K562 (cell line): Measurements from ENCODE around the gene HEXIM1. TPM values are rescaled to one million over a fixed set of nuclear protein-coding genes. Genes with fewer than 3 reads are reported as not detected.
A peak's percentile ranks its signal among the peaks of the same experiment; 100 is the strongest.

ENCODE experiments used
- ATAC-seq: fragments of 200-7000 bp; cut with Tn5 transposase; 3 replicates; pipeline ENCODE4 v1.9.1; 2020; ENCODE audit warnings: moderate library complexity
- BruUV-seq: library from RNA; stranded (reverse); fragments of 400-500 nt; replicated peaks from 2 replicates; lab custom pipeline; 2021; lab: Mats Ljungman, UMichigan
- CTCF ChIA-PET: fragments of 300-600 bp; formaldehyde crosslinking; extraction: SDS; loops from one replicate; lab custom pipeline; 2021; ENCODE audit warnings: low intra/inter-chr PET ratio; lab: Yijun Ruan, JAX
- POLR2A ChIA-PET: fragments of 300-600, 350-650 bp; sonication (Branson Sonifier 250); formaldehyde crosslinking; extraction: SDS; loops from one replicate; lab custom pipeline; 2021; ENCODE audit warnings: antibody characterized with exemption, inconsistent platforms; lab: Yijun Ruan, JAX
- DNase-seq, 4 experiments: peaks; one replicate each; pipeline versions ENCODE4 v3.0.0 to v3.0.0-alpha.2; 2011 to 2018; ENCODE audit warnings: low spot score in 3 of 4, mixed read lengths in 3 of 4; ENCODE audit errors: extremely low read depth in 1 of 4
- FAIRE-seq: peaks from 2 replicates; lab custom pipeline; 2011; peaks lifted over from hg19 to GRCh38; lab: Jason Lieb, UNC
- H2AFZ ChIP-seq: 2 replicates; pipeline ENCODE4 v1.6.0; 2011; ENCODE audit warnings: low read depth, low read length, control low read depth, inconsistent platforms
- H3K27ac ChIP-seq: fragments of 200-600 bp; 3 replicates; pipeline ENCODE4 v1.8.0; 2011; ENCODE audit warnings: low read depth, mild to moderate bottlenecking, control low read depth, inconsistent platforms, low read length, moderate library complexity, mixed read lengths; ENCODE audit errors: extremely low read depth
- H3K27me3 ChIP-seq, 2 experiments: fragments of 300-600 bp in 1 of 2; 2 replicates in 1 of 2; 3 replicates in 1 of 2; pipeline versions ENCODE4 v1.6.0 to v1.8.0; 2011; ENCODE audit warnings: inconsistent platforms in 2 of 2, low read length in 2 of 2, mild to moderate bottlenecking in 1 of 2, mixed read lengths in 1 of 2, moderate library complexity in 1 of 2; ENCODE audit not compliant: control insufficient read depth in 2 of 2, insufficient read depth in 2 of 2
- H3K36me3 ChIP-seq: fragments of 300-600 bp; 3 replicates; pipeline ENCODE4 v1.8.0; 2011; ENCODE audit warnings: mild to moderate bottlenecking, low read length, inconsistent platforms; ENCODE audit not compliant: control insufficient read depth, insufficient read depth
- H3K4me1 ChIP-seq, 2 experiments: fragments of 200-600 bp in 1 of 2; replicated peaks in 1 of 2; 2 replicates in 1 of 2; 3 replicates in 1 of 2; pipeline versions ENCODE4 v1.5.1 to v1.8.0; 2011; ENCODE audit warnings: inconsistent platforms in 2 of 2, low read length in 2 of 2, mild to moderate bottlenecking in 1 of 2, mixed read lengths in 1 of 2, moderate library complexity in 1 of 2; ENCODE audit not compliant: control insufficient read depth in 2 of 2, insufficient read depth in 2 of 2
- H3K4me2 ChIP-seq: 2 replicates; pipeline ENCODE4 v1.6.1; 2011; ENCODE audit warnings: low read length, control low read depth, inconsistent platforms, mixed read lengths; ENCODE audit not compliant: insufficient read depth
- H3K4me3 ChIP-seq: fragments of 200-600 bp; sonication (generic), shearing (Covaris generic); 2 replicates; pipeline ENCODE4 v1.5.1; 2016; ENCODE audit warnings: control low read depth, inconsistent platforms
- H3K79me2 ChIP-seq: fragments of 200-600 bp; 3 replicates; pipeline ENCODE4 v1.8.0; 2011; ENCODE audit warnings: low read length, inconsistent platforms; ENCODE audit not compliant: control insufficient read depth, insufficient read depth
- H3K9ac ChIP-seq, 2 experiments: 2 replicates each; pipeline versions ENCODE4 v1.6.0 to v1.6.1; 2011; ENCODE audit warnings: low read depth in 2 of 2, low read length in 2 of 2, control low read depth in 1 of 2, inconsistent platforms in 1 of 2, mild to moderate bottlenecking in 1 of 2, mixed read lengths in 1 of 2; ENCODE audit not compliant: insufficient read depth in 1 of 2
- H3K9me1 ChIP-seq: one replicate; pipeline ENCODE4 v1.6.0; 2011; ENCODE audit warnings: inconsistent platforms, mild to moderate bottlenecking, low read length, moderate library complexity; ENCODE audit not compliant: control insufficient read depth, insufficient read depth
- H3K9me3 ChIP-seq: replicated peaks from 2 replicates; pipeline ENCODE4 v1.5.1; 2011; ENCODE audit warnings: low read depth, low read length, inconsistent platforms; ENCODE audit not compliant: control insufficient read depth, insufficient read depth
- H4K20me1 ChIP-seq: replicated peaks from 2 replicates; pipeline ENCODE4 v1.6.1; 2011; ENCODE audit warnings: low read length, inconsistent platforms, mixed read lengths; ENCODE audit not compliant: control insufficient read depth, insufficient read depth
- NFIC ChIP-seq: fragments of 450-650 bp; IDR thresholded peaks from 2 replicates; pipeline ENCODE4 v1.6.1; 2017; ENCODE audit warnings: mild to moderate bottlenecking, inconsistent platforms
- WGBS: fragments of 100-300 bp; shearing (Covaris generic); methylation state at CpG from one replicate; pipeline ENCODE4 v1.1.6; 2016; ENCODE audit warnings: low coverage, mixed read lengths; ENCODE audit not compliant: insufficient coverage; ENCODE audit errors: missing lambda C conversion rate; 5-methylcytosine and 5-hydroxymethylcytosine counted together
- in situ Hi-C: fragments of 300-500 bp; cut with MboI; formaldehyde crosslinking; loops from 4 replicates; pipeline ENCODE4 v1.15.0; 2018; ENCODE audit warnings: inconsistent platforms, mixed read lengths
- intact Hi-C: fragments of 100-400 bp; cut with micrococcal nuclease; formaldehyde crosslinking; loops from 2 replicates; pipeline ENCODE4 v1.14.2; 2022
- polyA plus RNA-seq, 8 experiments: library from polyadenylated mRNA; depleted of rRNA in 4 of 8; stranded (reverse) in 5 of 8; unstranded in 3 of 8; fragments of >200 nt; fragmentation: Nextera tagmentation in 2 of 8; fragmentation: Illumina TruSeq in 1 of 8; extraction: Ambion mirVana in 2 of 8; extraction: Trizol in 1 of 8; gene quantifications; 2 replicates each; pipeline versions ENCODE4 v1.2.1 to v1.2.3, GENCODE V29; 2011 to 2014; ENCODE audit warnings: inconsistent platforms in 1 of 8, missing spikeins in 1 of 8
- total RNA-seq, 7 experiments: library from RNA; depleted of rRNA in 6 of 7; stranded (reverse); fragments of >200 nt in 6 of 7; fragmentation: Illumina TruSeq in 2 of 7; extraction: Trizol in 2 of 7; gene quantifications; 2 replicates each; pipeline versions ENCODE4 v1.2.1 to v1.2.3, GENCODE V29; 2011 to 2021; ENCODE audit warnings: low replicate concordance in 1 of 7
- TF ChIP-seq, protein P1 (sequence below), 2 experiments: fragments of 450-650 bp; IDR thresholded peaks; 2 replicates each; pipeline ENCODE4 v1.6.1; 2016; ENCODE audit warnings: mild to moderate bottlenecking in 2 of 2, borderline replicate concordance in 1 of 2, low read depth in 1 of 2, moderate library complexity in 1 of 2
- TF ChIP-seq, protein P2 (sequence below): sonication (generic); formaldehyde crosslinking; IDR thresholded peaks from 2 replicates; pipeline ENCODE4 v1.8.0; 2023; ENCODE audit warnings: missing genetic modification reagents, mild to moderate bottlenecking, borderline replicate concordance
- TF ChIP-seq, protein P3 (sequence below), 2 experiments: fragments of 450-650 bp; IDR thresholded peaks; 2 replicates each; pipeline ENCODE4 v1.6.1; 2016

HEXIM1 gene
- total and polyA plus RNA-seq, 9 of the 15 experiments (the other 6 are each of a cell fraction or from before 2014, with no cell fraction given) = 1.4 to 28.3 (median 9.1) TPM

DNA sequence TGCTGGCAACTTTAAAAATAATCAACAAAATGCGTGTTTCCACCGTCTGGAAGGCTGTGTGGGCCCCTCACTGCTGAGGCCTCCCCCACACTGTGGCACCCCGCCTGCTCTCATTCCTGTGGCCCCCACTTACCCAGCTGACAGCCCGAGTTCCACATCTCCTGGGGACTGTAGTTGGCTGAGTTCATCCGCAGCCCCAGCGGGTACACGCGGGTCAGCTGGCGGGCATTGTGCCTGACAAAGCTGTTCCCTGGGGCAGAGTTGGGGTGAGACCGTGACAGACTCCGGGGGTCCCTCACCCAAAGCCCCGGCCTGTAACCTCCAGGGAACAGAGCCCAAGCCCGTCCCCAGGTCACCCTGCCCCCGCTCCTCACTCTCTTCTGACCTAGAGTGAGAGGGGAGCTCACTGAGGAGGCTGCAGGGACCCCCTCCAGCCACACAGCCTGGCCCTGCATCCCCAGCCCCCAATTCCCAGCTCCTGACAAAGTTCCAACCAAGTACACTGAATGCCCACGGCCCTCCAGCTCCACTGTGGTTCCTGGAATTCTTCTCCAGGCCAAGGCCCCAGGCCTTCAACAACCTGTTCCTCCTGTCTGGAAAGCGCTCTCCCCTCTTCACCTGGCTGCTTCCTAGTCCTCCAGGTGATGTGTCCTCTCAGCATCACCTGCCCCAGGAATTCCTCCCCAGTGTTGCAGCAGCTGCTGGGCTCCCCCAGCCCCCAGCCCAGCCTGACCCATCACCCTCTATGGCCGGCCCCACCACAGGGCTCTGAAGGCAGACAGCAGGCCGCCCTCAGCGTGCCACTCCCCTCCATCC, 34.0 kb upstream of the HEXIM1 start:
- Histone ChIP-seq H3K36me3 (no peaks in the 10 kb centered on the region), H4K20me1 (peaks cover under 1% of the 10 kb centered on the region; the same call in 1 of the 2 replicates), H3K27me3 (no peaks in the 10 kb centered on the region), H3K4me2 (no peak overlapping the region), H3K79me2 (no peaks in the 10 kb centered on the region), H3K9ac (0 out of 4 replicates have a peak overlapping the region, but pooled peaks of 1 of the 2 experiments have one; percentile 21), H3K9me3 (no peaks in the 10 kb centered on the region), H3K4me3 (no peak overlapping the region), H3K9me1 (no peaks in the 10 kb centered on the region), H2AFZ (no peak overlapping the region), H3K27ac (no peak overlapping the region), H3K4me1 (peaks cover 0 to 30% of the 10 kb centered on the region in 2 experiments; a peak in 3 of 5 replicates)
- POLR2A ChIA-PET = interaction anchor here (0.7 to 1.5 kb wide), 4 partner anchors 8 to 15 kb away, joined by 3 to 5 read pairs (median 4); no protein-coding TSS in a partner anchor
- no peak for FAIRE-seq
- in situ Hi-C loops = no loop called here
- 77% methylated on average over 15 of the region's 19 CpGs for WGBS
- no TSS peak for BruUV-seq
- no peak for ATAC-seq
- DNase-seq = no peak
- intact Hi-C loops = no loop called here
- CTCF ChIA-PET = no interaction called here
- TF ChIP-seq, protein P1, sequence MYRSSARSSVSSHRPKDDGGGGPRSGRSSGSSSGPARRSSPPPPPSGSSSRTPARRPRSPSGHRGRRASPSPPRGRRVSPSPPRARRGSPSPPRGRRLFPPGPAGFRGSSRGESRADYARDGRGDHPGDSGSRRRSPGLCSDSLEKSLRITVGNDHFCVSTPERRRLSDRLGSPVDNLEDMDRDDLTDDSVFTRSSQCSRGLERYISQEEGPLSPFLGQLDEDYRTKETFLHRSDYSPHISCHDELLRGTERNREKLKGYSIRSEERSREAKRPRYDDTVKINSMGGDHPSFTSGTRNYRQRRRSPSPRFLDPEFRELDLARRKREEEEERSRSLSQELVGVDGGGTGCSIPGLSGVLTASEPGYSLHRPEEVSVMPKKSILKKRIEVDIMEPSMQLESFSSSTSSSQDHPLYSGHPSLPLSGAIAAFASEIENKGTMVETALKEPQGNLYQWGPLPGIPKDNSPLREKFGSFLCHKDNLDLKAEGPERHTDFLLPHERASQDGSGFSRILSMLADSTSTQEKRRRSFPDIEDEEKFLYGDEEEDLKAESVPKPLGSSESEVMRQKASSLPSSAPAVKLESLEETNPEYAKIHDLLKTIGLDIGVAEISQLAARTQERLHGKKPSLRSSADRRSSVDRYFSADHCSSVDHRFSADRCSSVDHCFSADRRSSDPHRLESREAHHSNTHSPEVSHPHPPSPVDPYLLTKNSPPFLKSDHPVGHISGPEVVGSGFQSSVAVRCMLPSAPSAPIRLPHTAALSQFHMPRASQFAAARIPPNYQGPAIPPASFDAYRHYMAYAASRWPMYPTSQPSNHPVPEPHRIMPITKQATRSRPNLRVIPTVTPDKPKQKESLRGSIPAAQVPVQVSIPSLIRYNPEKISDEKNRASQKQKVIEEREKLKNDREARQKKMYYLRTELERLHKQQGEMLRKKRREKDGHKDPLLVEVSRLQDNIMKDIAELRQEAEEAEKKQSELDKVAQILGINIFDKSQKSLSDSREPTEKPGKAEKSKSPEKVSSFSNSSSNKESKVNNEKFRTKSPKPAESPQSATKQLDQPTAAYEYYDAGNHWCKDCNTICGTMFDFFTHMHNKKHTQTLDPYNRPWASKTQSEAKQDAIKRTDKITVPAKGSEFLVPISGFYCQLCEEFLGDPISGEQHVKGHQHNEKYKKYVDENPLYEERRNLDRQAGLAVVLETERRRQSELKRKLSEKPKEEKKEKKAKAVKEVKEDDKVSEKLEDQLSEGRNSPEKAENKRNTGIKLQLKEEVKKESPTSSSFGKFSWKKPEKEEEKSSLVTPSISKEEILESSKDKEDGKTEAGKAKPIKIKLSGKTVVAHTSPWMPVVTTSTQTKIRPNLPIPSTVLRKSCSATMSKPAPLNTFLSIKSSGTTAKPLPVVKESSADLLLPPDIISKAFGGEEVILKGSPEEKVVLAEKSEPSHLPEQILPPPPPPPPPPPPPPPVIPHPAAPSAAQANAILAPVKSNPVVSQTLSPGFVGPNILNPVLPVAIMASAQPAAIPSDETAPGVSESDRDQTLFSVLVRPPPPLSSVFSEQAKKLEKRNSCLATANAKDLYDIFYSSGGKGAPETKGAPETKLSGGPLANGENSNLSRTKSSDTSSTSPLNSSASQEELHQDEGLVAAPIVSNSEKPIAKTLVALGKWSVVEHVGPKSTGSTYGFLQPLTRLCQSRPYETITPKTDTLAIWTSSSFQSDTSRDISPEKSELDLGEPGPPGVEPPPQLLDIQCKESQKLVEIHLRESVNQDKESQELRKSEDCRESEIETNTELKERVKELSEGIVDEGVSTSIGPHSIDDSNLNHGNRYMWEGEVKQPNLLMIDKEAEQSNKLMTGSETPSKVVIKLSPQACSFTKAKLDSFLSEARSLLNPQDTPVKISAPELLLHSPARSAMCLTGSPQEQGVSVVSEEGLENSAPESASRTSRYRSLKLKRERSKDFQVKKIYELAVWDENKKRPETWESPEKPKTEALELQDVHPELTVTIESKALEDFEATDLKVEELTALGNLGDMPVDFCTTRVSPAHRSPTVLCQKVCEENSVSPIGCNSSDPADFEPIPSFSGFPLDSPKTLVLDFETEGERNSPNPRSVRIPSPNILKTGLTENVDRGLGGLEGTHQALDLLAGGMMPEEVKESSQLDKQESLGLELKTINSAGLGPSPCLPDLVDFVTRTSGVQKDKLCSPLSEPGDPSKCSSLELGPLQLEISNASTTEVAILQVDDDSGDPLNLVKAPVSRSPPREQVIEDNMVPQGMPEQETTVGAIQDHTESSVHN (IDR thresholded peaks at IDR 0.05; ENCODE audit: borderline replicate concordance in 1 of 2, low read depth in 1 of 2) = no peak
- TF ChIP-seq, protein P2, sequence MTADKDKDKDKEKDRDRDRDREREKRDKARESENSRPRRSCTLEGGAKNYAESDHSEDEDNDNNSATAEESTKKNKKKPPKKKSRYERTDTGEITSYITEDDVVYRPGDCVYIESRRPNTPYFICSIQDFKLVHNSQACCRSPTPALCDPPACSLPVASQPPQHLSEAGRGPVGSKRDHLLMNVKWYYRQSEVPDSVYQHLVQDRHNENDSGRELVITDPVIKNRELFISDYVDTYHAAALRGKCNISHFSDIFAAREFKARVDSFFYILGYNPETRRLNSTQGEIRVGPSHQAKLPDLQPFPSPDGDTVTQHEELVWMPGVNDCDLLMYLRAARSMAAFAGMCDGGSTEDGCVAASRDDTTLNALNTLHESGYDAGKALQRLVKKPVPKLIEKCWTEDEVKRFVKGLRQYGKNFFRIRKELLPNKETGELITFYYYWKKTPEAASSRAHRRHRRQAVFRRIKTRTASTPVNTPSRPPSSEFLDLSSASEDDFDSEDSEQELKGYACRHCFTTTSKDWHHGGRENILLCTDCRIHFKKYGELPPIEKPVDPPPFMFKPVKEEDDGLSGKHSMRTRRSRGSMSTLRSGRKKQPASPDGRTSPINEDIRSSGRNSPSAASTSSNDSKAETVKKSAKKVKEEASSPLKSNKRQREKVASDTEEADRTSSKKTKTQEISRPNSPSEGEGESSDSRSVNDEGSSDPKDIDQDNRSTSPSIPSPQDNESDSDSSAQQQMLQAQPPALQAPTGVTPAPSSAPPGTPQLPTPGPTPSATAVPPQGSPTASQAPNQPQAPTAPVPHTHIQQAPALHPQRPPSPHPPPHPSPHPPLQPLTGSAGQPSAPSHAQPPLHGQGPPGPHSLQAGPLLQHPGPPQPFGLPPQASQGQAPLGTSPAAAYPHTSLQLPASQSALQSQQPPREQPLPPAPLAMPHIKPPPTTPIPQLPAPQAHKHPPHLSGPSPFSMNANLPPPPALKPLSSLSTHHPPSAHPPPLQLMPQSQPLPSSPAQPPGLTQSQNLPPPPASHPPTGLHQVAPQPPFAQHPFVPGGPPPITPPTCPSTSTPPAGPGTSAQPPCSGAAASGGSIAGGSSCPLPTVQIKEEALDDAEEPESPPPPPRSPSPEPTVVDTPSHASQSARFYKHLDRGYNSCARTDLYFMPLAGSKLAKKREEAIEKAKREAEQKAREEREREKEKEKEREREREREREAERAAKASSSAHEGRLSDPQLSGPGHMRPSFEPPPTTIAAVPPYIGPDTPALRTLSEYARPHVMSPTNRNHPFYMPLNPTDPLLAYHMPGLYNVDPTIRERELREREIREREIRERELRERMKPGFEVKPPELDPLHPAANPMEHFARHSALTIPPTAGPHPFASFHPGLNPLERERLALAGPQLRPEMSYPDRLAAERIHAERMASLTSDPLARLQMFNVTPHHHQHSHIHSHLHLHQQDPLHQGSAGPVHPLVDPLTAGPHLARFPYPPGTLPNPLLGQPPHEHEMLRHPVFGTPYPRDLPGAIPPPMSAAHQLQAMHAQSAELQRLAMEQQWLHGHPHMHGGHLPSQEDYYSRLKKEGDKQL = no peak
- TF ChIP-seq, protein P3, sequence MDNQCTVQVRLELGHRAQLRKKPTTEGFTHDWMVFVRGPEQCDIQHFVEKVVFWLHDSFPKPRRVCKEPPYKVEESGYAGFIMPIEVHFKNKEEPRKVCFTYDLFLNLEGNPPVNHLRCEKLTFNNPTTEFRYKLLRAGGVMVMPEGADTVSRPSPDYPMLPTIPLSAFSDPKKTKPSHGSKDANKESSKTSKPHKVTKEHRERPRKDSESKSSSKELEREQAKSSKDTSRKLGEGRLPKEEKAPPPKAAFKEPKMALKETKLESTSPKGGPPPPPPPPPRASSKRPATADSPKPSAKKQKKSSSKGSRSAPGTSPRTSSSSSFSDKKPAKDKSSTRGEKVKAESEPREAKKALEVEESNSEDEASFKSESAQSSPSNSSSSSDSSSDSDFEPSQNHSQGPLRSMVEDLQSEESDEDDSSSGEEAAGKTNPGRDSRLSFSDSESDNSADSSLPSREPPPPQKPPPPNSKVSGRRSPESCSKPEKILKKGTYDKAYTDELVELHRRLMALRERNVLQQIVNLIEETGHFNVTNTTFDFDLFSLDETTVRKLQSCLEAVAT (IDR thresholded peaks at IDR 0.05) = no peak
- no peak for TF ChIP-seq NFIC
